GM19238 (cell line): Measurements from ENCODE around the gene CDKN2B.
A peak's percentile ranks its signal among the peaks of the same experiment; 100 is the strongest.
"Not testable (repeated sequence)": the region's sequence is repeated elsewhere in the genome, so short reads cannot be mapped to it uniquely, and the experiment has no call there.

Experiments used
- DNase-seq: peaks from one replicate; pipeline ENCODE4 v3.0.0; 2011; ENCODE audit warnings: low spot score; ENCODE audit not compliant: insufficient read length

Gene CDKN2B, protein sequence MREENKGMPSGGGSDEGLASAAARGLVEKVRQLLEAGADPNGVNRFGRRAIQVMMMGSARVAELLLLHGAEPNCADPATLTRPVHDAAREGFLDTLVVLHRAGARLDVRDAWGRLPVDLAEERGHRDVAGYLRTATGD

DNA sequence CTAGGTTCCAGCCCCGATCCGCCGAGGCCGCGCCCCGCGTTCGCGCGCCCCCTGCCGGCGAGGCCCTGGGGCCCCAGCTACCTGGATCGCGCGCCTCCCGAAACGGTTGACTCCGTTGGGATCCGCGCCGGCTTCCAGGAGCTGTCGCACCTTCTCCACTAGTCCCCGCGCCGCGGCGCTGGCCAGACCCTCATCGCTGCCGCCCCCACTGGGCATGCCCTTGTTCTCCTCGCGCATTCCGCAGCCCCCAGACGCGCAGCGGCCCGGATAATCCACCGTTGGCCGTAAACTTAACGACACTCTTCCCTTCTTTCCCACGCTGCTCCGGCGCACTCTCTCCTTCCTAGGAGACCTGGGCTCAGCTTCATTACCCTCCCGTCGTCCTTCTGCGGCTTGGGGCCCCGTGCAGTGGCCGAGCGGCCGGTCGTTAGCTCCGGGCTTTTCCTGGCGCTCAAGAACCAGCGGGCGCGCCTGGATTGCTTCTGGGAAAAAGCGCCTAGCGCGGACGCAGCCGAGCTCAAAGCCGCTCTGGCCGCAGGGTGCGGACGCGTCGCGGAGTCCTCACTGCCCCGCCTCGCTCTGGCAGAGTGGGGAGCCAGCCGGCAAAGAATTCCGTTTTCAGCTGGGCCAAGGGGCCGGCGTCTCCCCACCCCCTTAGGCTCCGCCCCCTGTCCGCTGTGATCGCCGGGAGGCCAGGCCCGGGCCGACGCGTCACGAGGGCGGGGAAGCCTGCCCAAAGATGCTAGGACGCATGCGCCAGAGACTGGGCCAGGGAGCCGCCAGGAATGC lies at the start of gene CDKN2B:
CDKN2B (minus strand) TSS at position 589 of the 789 bp plus-strand sequence; CDS start at position 237, 352 bp downstream.
- peak; percentile 75 for DNase-seq

GRCh38 chr9:22057972-22058371 lies 48.9 kb upstream of the CDKN2B start:
- DNase-seq, result not testable (repeated sequence)

DNA sequence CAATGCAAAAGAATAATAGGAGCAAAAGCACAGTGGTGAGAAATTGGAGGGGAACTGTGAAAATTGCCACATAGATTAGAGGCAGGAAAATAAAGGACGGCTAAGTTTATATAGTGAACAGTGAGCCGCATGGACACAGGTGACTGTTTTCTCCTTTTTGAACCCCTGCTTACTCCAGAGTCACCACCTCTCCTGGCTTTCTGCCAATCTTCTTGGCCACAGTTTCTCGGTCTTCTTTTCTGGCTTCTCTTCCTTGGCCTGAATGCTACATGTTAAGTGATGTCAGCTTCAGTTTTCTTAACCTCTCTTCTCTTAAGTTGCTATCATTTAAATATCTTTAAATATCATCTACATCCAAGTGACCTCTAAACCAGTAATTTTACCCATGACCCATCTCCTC lies 47.3 kb upstream of the CDKN2B start:
- no peak for DNase-seq

DNA sequence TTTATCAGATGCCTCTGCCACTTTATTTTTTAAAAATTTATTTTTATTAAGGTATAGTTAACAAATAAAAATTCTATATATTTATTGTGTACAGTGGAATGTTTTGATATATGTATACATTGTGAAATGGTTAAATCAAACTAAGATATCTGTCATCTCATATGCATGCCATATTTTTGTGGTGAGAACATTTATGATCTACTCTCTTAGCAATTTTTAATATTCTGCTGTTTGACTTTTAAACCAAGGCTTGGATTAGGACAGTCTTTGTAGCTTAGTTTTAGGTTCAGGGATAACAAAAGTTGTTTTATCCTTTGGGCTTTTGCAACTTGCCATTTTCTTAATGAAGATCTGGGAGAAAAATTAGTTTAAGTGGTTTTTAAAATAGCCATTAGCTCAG lies 46.0 kb upstream of the CDKN2B start:
- no peak for DNase-seq

DNA sequence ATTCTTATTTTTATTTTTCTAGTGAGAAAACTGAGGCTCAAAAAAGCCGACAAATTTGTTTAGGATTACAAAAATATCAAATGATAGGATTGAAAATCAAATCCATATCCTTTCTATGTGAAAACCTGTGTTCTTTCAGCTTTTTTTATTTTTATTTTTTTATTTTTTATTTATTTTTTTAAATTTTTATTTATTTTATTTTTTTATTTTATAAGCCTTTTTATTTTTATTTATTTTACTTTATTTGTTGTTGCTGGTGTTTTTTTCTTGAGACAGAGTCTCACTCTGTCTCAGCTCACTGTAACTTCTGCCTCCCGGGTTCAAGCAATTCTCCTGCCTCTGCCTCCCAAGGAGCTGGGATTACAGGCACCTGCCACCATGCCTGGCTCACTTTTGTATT lies 45.4 kb upstream of the CDKN2B start:
- no peak for DNase-seq

- no peak for DNase-seq
These were observed 45.0 kb upstream of the CDKN2B start for GRCh38 chr9:22054076-22054475.

- DNase-seq, result no peak
These were observed 44.1 kb upstream of the CDKN2B start for GRCh38 chr9:22053178-22053577.

DNA sequence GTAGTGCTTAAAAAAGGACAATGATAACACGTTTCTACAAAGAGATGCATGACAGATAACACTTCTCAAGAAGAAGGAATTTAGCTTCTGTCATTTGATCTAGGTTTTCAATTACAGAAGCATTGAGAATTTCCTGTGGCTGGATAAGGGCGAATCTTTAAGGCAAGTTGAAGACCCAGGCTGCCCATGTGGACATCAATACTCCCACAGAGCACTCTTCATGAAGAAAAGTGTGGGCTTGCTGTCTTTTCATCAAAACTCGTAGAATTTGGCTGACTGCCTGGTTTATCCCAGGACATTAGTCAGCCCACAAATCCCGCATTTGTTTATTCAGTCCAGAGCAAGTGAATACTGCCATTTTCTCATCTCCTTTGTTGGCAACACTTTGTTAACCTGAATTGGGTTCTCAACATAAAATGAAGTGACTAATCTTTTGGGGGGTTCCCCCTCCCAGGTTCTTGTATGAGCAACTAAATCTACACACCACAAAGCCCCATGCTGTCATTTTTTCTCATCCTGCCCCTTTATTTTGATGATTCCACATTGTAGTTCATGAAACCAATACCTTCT lies 43.4 kb upstream of the CDKN2B start:
- no peak for DNase-seq

- peak; percentile 10 for DNase-seq
These were observed 41.8 kb upstream of the CDKN2B start for GRCh38 chr9:22050924-22051323.

- DNase-seq, result no peak
These were observed 40.3 kb upstream of the CDKN2B start for GRCh38 chr9:22049411-22049810.

GRCh38 chr9:22047596-22047995 lies 38.5 kb upstream of the CDKN2B start:
- no peak for DNase-seq

GRCh38 chr9:22046243-22046885 lies 37.3 kb upstream of the CDKN2B start:
- no peak for DNase-seq

DNA sequence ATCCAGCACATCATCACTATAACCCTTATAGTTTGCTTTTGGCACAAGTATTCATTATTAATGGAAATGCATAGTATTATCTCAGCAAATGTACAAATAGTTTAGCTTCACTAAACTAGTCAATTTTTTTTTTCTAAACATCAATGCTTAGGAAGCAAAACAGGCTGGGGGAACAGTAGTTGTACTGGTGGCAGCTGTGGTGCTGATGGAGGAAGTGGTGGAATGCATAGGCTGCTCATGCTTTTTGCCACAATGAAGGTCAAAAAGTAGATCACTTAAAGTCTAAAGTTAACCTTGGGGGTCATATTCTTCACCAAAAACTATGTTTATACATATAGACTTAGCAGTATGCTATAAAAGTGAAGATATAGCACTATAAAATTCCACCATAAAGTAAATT lies 36.3 kb upstream of the CDKN2B start:
- no peak for DNase-seq

GRCh38 chr9:22044583-22044982 lies 35.5 kb upstream of the CDKN2B start:
- no peak for DNase-seq

DNA sequence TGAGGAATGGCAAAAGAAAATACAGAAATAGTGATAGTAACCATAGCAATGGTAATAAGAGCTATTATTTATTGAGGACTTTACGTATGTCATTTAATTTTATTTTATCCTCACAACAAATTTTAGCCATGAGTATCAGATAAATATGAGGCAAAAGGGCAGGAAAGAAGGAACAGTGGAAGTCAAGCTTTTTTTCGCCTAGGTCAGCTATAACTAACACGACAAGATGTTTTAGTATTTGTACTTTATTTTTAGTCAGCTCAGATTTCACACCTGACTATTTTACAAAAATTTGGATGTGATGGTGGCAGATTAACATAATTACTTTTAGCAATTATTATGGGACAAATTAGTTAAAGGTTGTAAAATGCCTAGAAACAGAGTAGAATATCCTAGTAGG lies 34.8 kb upstream of the CDKN2B start:
- no peak for DNase-seq

- DNase-seq, result no peak
These were observed 32.7 kb upstream of the CDKN2B start for GRCh38 chr9:22041775-22042174.

DNA sequence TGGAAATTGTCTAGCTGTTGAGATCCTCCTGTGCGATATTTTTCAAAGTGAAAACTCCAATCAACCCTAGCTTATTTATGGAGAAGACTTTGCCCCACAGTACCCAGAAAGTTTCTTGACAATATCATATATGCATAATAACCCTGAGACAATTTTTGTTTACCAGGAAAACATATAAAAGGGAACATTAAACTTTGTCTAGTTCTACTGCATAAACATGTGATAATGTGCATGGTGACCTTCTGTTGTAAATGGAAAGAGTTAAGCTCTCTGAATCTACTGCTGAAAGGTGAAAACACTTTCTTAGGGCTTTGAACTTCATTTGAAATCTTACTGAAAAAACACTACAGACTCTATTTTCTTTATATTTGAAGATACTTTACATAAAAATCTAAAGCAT lies 32.2 kb upstream of the CDKN2B start:
- DNase-seq, result no peak

GRCh38 chr9:22040760-22041159 lies 31.7 kb upstream of the CDKN2B start:
- no peak for DNase-seq

DNA sequence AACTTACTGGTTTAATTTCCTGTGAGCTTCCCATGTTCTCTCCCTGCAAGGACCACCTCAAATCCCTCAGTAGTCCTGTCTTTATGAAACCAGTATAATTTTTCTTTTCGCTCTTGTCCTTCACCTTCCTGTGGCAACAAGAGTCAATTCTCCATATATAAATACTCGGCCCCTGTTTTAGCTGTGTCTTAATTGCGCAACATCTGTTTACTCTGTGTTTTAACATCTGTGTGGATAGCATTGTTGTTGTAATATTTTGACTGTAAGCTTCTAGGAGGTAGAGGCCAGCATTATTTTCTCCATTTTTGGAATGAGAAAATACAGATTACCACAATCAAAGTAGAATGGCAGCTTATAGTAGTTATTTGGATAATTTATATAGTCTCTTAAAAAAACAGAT lies 30.2 kb upstream of the CDKN2B start:
- no peak for DNase-seq

- DNase-seq, result no peak
These were observed 29.0 kb upstream of the CDKN2B start for GRCh38 chr9:22037954-22038690.

DNA sequence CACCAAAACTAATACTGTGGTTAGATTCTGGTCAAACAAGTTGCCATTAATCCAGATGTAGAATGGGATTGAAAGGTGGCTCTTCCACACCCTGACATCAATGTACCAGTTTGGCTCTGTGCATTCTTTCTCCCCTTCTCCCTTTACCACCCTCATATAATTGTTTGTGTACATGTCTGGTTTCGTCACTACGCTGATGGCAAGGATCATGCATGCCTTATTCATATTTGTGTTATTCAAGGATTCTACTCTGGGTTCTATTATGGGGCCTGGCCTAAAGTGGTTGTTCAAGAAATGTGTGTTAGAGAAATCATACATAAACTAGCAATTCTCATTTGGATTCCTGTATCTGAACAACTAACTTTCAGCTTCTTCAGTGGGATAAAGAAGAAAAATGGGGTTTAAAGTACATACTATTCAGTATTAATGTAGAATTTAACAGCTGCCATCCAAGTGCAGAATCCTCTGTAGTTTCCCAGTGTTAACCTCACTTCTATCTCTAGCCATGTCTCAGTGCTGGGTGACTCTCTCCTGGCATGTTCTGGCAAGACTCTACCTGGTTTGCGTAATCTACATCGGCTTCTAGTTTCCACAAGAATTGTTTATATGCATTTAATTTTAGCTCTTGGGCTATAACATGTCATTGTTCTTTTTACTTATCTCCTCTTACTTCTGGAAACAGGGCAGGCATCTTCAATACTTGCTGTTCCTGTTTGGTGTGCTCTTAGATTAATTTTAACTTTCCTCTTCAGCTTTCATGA lies 27.9 kb upstream of the CDKN2B start:
- DNase-seq, result no peak
